ENCODE results near the gene ADAMTS3.

ADAMTS3 gene

GRCh38 chr4:72301759-72302158 lies 267.3 kb downstream of the ADAMTS3 start:
- DNase-seq (ENCODE audit: low read depth in 1 of 2, low spot score in 1 of 2) = no peak

- no peak for DNase-seq (ENCODE audit: low read depth in 1 of 2, low spot score in 1 of 2)
These were observed 268.9 kb downstream of the ADAMTS3 start for GRCh38 chr4:72300126-72300525.

GRCh38 chr4:72295966-72296557 lies 273.0 kb downstream of the ADAMTS3 start:
- no peak for DNase-seq (ENCODE audit: low read depth in 1 of 2, low spot score in 1 of 2)

GRCh38 chr4:72290737-72291136 lies 278.3 kb downstream of the ADAMTS3 start:
- DNase-seq (ENCODE audit: low read depth in 1 of 2, low spot score in 1 of 2) = no peak

- no peak for DNase-seq (ENCODE audit: low read depth in 1 of 2, low spot score in 1 of 2)
These were observed 282.1 kb downstream of the ADAMTS3 start for GRCh38 chr4:72286910-72287309.

GRCh38 chr4:72286185-72286584 lies 282.8 kb downstream of the ADAMTS3 start:
- no peak for DNase-seq (ENCODE audit: low read depth in 1 of 2, low spot score in 1 of 2)

GRCh38 chr4:72283357-72283756 lies 285.7 kb downstream of the ADAMTS3 start:
- DNase-seq (ENCODE audit: low read depth in 1 of 2, low spot score in 1 of 2) = no peak

GRCh38 chr4:72280252-72280651 lies 288.8 kb downstream of the ADAMTS3 start:
- no peak for DNase-seq (ENCODE audit: low read depth in 1 of 2, low spot score in 1 of 2)

GRCh38 chr4:72275381-72275780 lies 293.6 kb downstream of the ADAMTS3 start:
- no peak for DNase-seq (ENCODE audit: low read depth in 1 of 2, low spot score in 1 of 2)

GRCh38 chr4:72274251-72274650 lies 294.8 kb downstream of the ADAMTS3 start:
- DNase-seq (ENCODE audit: low read depth in 1 of 2, low spot score in 1 of 2) = no peak

GRCh38 chr4:72255269-72255668 lies 313.8 kb downstream of the ADAMTS3 start:
- DNase-seq (ENCODE audit: low read depth in 1 of 2, low spot score in 1 of 2) = no peak

- DNase-seq (ENCODE audit: low read depth in 1 of 2, low spot score in 1 of 2) = no peak
These were observed 325.4 kb downstream of the ADAMTS3 start for GRCh38 chr4:72243641-72244040.

GRCh38 chr4:72239487-72240116 lies 329.4 kb downstream of the ADAMTS3 start:
- no peak for DNase-seq (ENCODE audit: low read depth in 1 of 2, low spot score in 1 of 2)

Measured in activated CD4-positive, alpha-beta T cell treated with anti-CD3 and anti-CD28 coated beads, Interleukin-2, amount 50 U/mL, for 24 hours (primary cell).